MM.1S (cell line): ENCODE data around the gene TMTC2.

Experiments used
- EZH2 ChIP-seq: fragments of 300-600 bp; sonication (generic); optimal IDR thresholded peaks from 2 replicates; pipeline ENCODE3; 2017; ENCODE audit warnings: low read depth, mild to moderate bottlenecking, antibody characterized with exemption, low read length, mixed read lengths
- TF ChIP-seq, protein P1 (sequence below): fragments of 300-600 bp; sonication (generic); IDR thresholded peaks from 2 replicates; pipeline ENCODE4 v1.5.1; 2016; ENCODE audit warnings: antibody characterized with exemption, low read length, mixed read lengths

DNA sequence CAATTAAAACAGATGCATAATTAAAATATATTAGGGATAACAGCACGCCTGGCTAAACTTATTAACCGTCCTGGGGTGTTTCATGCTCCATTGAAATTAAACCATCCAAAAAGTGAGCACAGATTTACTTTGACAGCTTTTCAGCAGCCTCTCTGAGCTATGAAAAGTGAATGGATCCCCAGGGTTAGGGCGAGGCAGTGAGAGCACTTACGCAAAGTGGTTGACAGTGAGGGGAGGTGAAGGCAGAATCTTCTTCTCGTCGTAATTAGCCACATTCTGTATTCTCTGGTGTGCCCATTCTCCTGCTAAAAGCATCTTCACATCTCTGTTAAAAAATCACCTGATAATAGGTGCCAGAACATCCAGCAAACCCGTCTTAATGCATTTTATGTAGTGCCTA, 1.9 kb downstream of the TMTC2 start:
- TF ChIP-seq, protein P1, sequence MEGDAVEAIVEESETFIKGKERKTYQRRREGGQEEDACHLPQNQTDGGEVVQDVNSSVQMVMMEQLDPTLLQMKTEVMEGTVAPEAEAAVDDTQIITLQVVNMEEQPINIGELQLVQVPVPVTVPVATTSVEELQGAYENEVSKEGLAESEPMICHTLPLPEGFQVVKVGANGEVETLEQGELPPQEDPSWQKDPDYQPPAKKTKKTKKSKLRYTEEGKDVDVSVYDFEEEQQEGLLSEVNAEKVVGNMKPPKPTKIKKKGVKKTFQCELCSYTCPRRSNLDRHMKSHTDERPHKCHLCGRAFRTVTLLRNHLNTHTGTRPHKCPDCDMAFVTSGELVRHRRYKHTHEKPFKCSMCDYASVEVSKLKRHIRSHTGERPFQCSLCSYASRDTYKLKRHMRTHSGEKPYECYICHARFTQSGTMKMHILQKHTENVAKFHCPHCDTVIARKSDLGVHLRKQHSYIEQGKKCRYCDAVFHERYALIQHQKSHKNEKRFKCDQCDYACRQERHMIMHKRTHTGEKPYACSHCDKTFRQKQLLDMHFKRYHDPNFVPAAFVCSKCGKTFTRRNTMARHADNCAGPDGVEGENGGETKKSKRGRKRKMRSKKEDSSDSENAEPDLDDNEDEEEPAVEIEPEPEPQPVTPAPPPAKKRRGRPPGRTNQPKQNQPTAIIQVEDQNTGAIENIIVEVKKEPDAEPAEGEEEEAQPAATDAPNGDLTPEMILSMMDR, result no peak
- TF ChIP-seq EZH2, result no peak
